ENCODE data around the gene IRF3. TPM values are rescaled to one million over a fixed set of nuclear protein-coding genes. Genes with fewer than 3 reads are reported as not detected.

IRF3 gene
- total and polyA plus RNA-seq, 3 experiments from 2014 or later: 81.7 to 127 (median 118) TPM

DNA sequence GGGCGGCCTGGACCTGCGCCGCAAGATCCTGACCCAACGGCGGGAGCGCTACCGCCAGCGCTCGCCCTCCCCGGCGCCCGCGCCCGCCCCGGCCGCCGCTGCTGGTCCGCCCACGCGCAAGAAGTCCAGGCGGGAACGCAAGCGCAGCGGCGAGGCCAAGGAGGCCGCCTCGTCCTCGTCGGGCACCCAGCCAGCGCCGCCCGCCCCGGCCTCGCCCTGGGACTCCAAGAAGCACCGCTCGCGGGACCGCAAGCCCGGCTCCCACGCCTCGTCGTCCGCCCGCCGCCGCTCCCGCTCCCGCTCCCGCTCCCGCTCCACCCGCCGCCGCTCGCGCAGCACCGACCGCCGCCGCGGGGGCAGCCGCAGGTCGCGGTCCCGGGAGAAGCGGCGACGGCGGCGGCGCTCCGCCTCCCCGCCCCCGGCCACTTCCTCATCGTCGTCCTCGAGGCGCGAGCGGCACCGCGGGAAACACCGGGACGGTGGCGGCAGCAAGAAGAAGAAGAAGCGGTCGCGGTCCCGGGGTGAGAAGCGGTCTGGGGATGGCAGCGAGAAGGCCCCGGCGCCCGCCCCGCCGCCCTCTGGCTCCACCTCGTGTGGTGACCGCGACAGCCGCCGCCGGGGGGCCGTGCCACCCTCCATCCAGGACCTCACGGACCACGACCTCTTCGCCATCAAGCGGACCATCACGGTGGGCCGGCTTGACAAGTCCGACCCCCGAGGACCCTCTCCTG is 13.7 kb downstream of the IRF3 start:
- no peak overlapping the region for H3K27ac Mint-ChIP-seq
- Histone ChIP-seq H3K27me3 (ENCODE audit: insufficient read depth, low read length, poor library complexity, severe bottlenecking) (no peaks in the 10 kb centered on the region), H3K9me3 (ENCODE audit: low read length) (no peaks in the 10 kb centered on the region), H3K4me1 (ENCODE audit: insufficient read depth, low read length) (no peaks in the 10 kb centered on the region), H3K27ac (ENCODE audit: low read depth, low read length) (no peak overlapping the region), H3K36me3 (ENCODE audit: insufficient read depth, low read length) (peaks cover 39% of the 10 kb centered on the region), H3K4me3 (ENCODE audit: low read length) (no peak overlapping the region)
- no peak for DNase-seq
- ChIA-PET CTCF (no interaction called here), POLR2A (no interaction called here)
- H3K4me3 Mint-ChIP-seq: no peak overlapping the region
- peaks cover 0 to 74% (median 1%) of the 10 kb centered on the region in 3 donors for H3K36me3 Mint-ChIP-seq
- H3K4me1 Mint-ChIP-seq: peaks cover 1% of the 10 kb centered on the region in 3 donors
- H3K27me3 Mint-ChIP-seq: no peaks in the 10 kb centered on the region
- H3K9me3 Mint-ChIP-seq: no peaks in the 10 kb centered on the region

DNA sequence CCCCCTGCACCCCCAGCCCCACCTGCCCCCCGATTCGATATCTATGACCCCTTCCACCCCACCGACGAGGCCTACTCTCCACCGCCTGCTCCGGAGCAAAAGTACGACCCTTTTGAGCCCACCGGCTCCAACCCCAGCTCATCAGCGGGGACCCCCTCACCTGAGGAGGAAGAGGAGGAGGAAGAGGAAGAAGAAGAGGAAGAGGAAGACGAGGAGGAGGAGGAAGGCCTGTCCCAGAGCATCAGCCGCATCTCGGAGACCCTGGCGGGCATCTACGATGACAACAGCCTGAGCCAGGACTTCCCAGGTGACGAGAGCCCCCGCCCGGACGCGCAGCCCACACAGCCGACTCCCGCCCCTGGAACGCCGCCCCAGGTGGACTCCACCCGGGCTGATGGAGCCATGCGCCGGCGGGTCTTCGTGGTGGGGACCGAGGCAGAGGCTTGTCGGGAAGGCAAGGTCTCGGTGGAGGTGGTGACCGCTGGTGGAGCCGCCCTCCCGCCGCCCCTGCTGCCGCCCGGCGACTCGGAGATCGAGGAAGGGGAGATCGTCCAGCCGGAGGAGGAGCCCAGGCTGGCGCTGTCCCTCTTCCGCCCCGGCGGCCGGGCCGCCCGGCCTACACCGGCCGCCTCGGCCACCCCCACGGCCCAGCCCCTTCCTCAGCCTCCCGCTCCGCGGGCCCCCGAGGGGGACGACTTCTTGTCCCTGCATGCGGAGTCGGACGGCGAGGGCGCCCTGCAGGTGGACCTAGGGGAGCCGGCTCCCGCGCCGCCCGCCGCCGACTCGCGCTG is 14.4 kb downstream of the IRF3 start:
- peak in 1 of 5 donors; percentile 45 for DNase-seq
- Histone ChIP-seq H3K36me3 (ENCODE audit: insufficient read depth, low read length) (peaks cover 38% of the 10 kb centered on the region), H3K4me1 (ENCODE audit: insufficient read depth, low read length) (no peaks in the 10 kb centered on the region), H3K4me3 (ENCODE audit: low read length) (no peak overlapping the region), H3K27me3 (ENCODE audit: insufficient read depth, low read length, poor library complexity, severe bottlenecking) (no peaks in the 10 kb centered on the region), H3K9me3 (ENCODE audit: low read length) (no peaks in the 10 kb centered on the region), H3K27ac (ENCODE audit: low read depth, low read length) (no peak overlapping the region)
- H3K9me3 Mint-ChIP-seq: no peaks in the 10 kb centered on the region
- H3K27me3 Mint-ChIP-seq: no peaks in the 10 kb centered on the region
- no peak overlapping the region for H3K4me3 Mint-ChIP-seq
- ChIA-PET POLR2A (no interaction called here), CTCF (no interaction called here)
- peaks cover 2 to 6% (median 4%) of the 10 kb centered on the region in 3 donors for H3K4me1 Mint-ChIP-seq
- peaks cover 0 to 74% (median 1%) of the 10 kb centered on the region in 3 donors for H3K36me3 Mint-ChIP-seq
- no peak overlapping the region for H3K27ac Mint-ChIP-seq

DNA sequence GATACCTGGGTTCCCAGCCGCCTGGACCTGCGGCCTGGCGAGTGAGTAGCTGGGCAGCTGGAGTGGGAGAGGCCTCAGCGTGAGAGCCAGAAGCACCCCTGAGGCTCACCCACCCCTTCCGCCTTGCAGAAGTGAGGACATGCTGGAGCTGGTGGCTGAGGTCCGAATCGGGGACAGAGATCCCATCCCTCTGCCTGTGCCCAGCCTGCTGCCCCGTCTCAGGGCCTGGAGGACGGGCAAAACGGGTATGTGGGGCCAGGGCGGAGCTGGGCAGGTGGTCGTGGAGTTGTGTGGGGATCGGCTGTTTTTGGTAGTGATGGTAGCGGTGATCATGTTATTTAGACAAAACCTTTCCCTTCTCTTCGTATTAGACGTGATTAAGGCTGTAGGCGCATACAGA is 19.1 kb downstream of the IRF3 start:
- H3K27me3 ChIP-seq (ENCODE audit: insufficient read depth, low read length, poor library complexity, severe bottlenecking): no peaks in the 10 kb centered on the region
- Mint-ChIP-seq H3K9me3 (no peaks in the 10 kb centered on the region), H3K27me3 (peaks cover 0 to 3% of the 10 kb centered on the region in 2 donors), H3K4me1 (peaks cover 28 to 46% (median 31%) of the 10 kb centered on the region in 3 donors), H3K36me3 (peaks cover 0 to 65% (median 0%) of the 10 kb centered on the region in 3 donors), H3K27ac (peak overlapping the region in 3 of 8 donors; percentile 20 to 79 (median 52)), H3K4me3 (peak overlapping the region in 2 of 7 donors; percentile 23 to 64)
- ChIA-PET POLR2A (no interaction called here), CTCF (no interaction called here)
- H3K9me3 ChIP-seq (ENCODE audit: low read length): no peaks in the 10 kb centered on the region
- DNase-seq: peak in 1 of 5 donors; percentile 37
- peaks cover 13% of the 10 kb centered on the region for H3K4me1 ChIP-seq (ENCODE audit: insufficient read depth, low read length)
- no peak overlapping the region for H3K27ac ChIP-seq (ENCODE audit: low read depth, low read length)
- peaks cover 17% of the 10 kb centered on the region for H3K36me3 ChIP-seq (ENCODE audit: insufficient read depth, low read length)
- H3K4me3 ChIP-seq (ENCODE audit: low read length): no peak overlapping the region

DNA sequence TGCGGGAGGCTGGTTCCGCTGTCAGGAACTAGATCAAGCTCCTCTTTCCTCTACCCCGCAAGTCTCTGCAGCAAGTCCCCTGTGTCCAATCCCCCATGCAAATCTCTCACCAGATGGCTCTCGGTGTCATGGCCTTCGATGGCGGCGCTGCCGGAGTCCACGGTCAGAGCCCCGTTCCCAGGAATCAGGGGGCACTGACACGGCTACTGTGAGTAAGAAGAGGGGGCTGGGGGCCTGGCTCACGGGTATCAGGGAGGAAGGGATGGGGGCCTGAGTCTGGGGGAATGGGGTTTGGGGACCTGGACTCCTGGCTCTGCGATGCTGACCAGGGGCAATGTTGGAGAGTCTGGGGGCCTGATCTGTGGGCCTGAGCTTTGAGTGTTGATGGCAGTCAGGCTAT is 19.7 kb downstream of the IRF3 start:
- DNase-seq: no peak
- no peaks in the 10 kb centered on the region for H3K27me3 ChIP-seq (ENCODE audit: insufficient read depth, low read length, poor library complexity, severe bottlenecking)
- peaks cover 19% of the 10 kb centered on the region for H3K4me1 ChIP-seq (ENCODE audit: insufficient read depth, low read length)
- no peaks in the 10 kb centered on the region for H3K9me3 ChIP-seq (ENCODE audit: low read length)
- H3K4me3 ChIP-seq (ENCODE audit: low read length): no peak overlapping the region
- Mint-ChIP-seq H3K27me3 (peaks cover 0 to 3% of the 10 kb centered on the region in 2 donors), H3K36me3 (peaks cover 0 to 64% (median 0%) of the 10 kb centered on the region in 3 donors), H3K4me1 (peaks cover 32 to 50% (median 36%) of the 10 kb centered on the region in 3 donors), H3K9me3 (no peaks in the 10 kb centered on the region), H3K27ac (peak overlapping the region in 2 of 8 donors; percentile 48 to 74), H3K4me3 (no peak overlapping the region)
- POLR2A ChIA-PET: no interaction called here
- CTCF ChIA-PET: no interaction called here
- H3K27ac ChIP-seq (ENCODE audit: low read depth, low read length): no peak overlapping the region
- H3K36me3 ChIP-seq (ENCODE audit: insufficient read depth, low read length): peaks cover 17% of the 10 kb centered on the region

DNA sequence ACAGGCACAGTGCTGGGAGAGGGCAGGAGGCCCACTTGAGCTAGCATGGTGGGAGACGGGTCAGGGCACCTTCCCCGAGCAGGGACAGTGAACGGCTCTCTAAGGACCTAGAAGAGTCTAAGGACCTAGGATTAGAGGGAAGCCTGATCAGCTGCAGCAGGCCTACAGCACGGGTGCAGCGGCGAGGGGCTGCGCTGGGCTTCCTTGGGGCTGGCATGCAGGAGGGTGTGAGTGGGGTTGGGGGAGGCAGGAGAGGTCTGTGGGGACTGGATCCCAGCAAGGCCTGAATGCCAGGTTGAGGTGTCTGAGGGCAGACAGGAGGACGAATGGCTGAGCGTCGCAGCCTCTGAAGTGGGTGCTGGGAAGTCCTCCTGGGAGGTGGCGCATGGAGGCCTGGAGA is 20.1 kb downstream of the IRF3 start:
- H3K27me3 Mint-ChIP-seq: peaks cover 0 to 3% of the 10 kb centered on the region in 2 donors

DNA sequence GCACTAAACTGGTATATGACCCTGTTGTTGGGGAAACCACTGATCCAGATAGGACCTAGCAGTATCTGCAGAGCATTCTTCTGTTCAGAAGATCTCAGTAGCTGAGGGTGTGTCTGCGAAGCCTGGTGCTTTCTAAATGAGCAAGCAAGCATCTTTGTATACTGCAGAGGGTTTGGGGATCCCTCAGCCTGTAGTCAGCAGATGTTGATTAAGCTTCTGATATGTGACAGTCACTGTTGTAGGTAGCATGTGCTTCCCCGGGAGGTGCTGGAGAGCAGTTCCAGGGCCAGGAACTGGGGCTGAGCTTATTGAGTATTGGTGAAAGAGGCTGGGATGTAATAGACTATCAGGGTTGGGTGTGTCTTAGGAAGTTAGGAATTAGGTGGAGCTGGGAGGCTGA is 22.2 kb downstream of the IRF3 start:
- no peaks in the 10 kb centered on the region for H3K9me3 Mint-ChIP-seq
- H3K27me3 Mint-ChIP-seq: peaks cover 0 to 3% of the 10 kb centered on the region in 2 donors
- H3K4me1 Mint-ChIP-seq: peaks cover 48 to 72% (median 57%) of the 10 kb centered on the region in 3 donors
- H3K27ac ChIP-seq (ENCODE audit: low read depth, low read length): no peak overlapping the region
- peaks cover 0 to 47% (median 0%) of the 10 kb centered on the region in 3 donors for H3K36me3 Mint-ChIP-seq
- H3K4me3 ChIP-seq (ENCODE audit: low read length): no peak overlapping the region
- no peak for DNase-seq
- ChIA-PET CTCF (interaction anchor here (1.1 to 2.8 kb wide), 5 partner anchors 12 to 35 kb away, joined by 3 to 14 read pairs (median 4); partner anchors contain the start of gene PRMT1), POLR2A (interaction anchor here (5.2 kb wide), 1 partner anchor 21 kb away, joined by 61 read pairs; the partner anchor contains the start of genes BCL2L12 and IRF3)
- H3K4me1 ChIP-seq (ENCODE audit: insufficient read depth, low read length): peaks cover 32% of the 10 kb centered on the region
- H3K4me3 Mint-ChIP-seq: peak overlapping the region; percentile 85 to 97 (median 95)
- peaks cover 7% of the 10 kb centered on the region for H3K36me3 ChIP-seq (ENCODE audit: insufficient read depth, low read length)
- H3K27ac Mint-ChIP-seq: peak overlapping the region; percentile 12 to 98 (median 96)
- H3K27me3 ChIP-seq (ENCODE audit: insufficient read depth, low read length, poor library complexity, severe bottlenecking): no peaks in the 10 kb centered on the region
- no peaks in the 10 kb centered on the region for H3K9me3 ChIP-seq (ENCODE audit: low read length)

More for the DNA sequence above, 20.1 kb downstream of the IRF3 start:
- Mint-ChIP-seq H3K27ac (peak overlapping the region in 2 of 8 donors; percentile 48 to 75), H3K36me3 (peaks cover 0 to 62% (median 0%) of the 10 kb centered on the region in 3 donors), H3K4me1 (peaks cover 36 to 54% (median 40%) of the 10 kb centered on the region in 3 donors), H3K4me3 (no peak overlapping the region), H3K9me3 (no peaks in the 10 kb centered on the region)
- H3K27ac ChIP-seq (ENCODE audit: low read depth, low read length): no peak overlapping the region
- H3K4me3 ChIP-seq (ENCODE audit: low read length): no peak overlapping the region
- H3K36me3 ChIP-seq (ENCODE audit: insufficient read depth, low read length): peaks cover 17% of the 10 kb centered on the region
- no peak for DNase-seq
- ChIA-PET CTCF (no interaction called here), POLR2A (interaction anchor here (1.2 kb wide), 1 partner anchor 9 kb away, joined by 4 read pairs; no protein-coding TSS in a partner anchor)
- peaks cover 23% of the 10 kb centered on the region for H3K4me1 ChIP-seq (ENCODE audit: insufficient read depth, low read length)
- H3K27me3 ChIP-seq (ENCODE audit: insufficient read depth, low read length, poor library complexity, severe bottlenecking): no peaks in the 10 kb centered on the region
- no peaks in the 10 kb centered on the region for H3K9me3 ChIP-seq (ENCODE audit: low read length)

DNA sequence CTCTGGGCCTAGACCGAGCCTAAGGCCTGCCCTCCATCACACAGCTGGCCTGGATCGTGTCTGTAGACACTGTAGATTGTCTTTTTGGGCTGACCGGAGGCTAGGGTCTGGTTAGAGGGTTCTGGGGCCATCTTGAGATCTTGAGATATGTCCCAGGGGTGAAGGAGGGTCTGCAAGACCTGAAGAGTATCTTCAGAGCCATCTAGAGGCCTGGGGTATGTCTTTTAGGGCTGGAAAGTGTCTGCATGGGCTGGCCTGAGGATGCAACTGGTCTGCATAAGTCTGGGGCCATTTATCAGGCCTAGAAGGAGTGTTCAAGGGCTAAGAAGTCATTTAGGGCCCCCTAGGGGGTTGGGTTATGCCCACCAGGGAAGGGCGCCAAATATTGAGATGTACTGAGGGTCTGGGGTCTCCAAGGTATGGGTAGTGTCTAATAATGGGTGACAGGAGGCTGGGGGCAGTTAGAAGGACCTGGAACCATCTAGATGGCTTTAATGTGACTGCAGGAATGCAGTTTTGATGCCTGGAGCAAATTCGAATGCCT is 23.1 kb downstream of the IRF3 start:
- peaks cover 7% of the 10 kb centered on the region for H3K36me3 ChIP-seq (ENCODE audit: insufficient read depth, low read length)
- Mint-ChIP-seq H3K27ac (peak overlapping the region; percentile 94 to 99 (median 98)), H3K36me3 (peaks cover 0 to 42% (median 0%) of the 10 kb centered on the region in 3 donors), H3K27me3 (peaks cover 0 to 3% of the 10 kb centered on the region in 2 donors), H3K4me3 (peak overlapping the region; percentile 85 to 97 (median 95)), H3K4me1 (peaks cover 54 to 80% (median 65%) of the 10 kb centered on the region in 3 donors), H3K9me3 (no peaks in the 10 kb centered on the region)
- DNase-seq: no peak
- H3K9me3 ChIP-seq (ENCODE audit: low read length): no peaks in the 10 kb centered on the region
- H3K27ac ChIP-seq (ENCODE audit: low read depth, low read length): peak overlapping the region; percentile 90
- CTCF ChIA-PET: interaction anchor here (1.0 to 2.8 kb wide), 5 partner anchors 13 to 96 kb away, joined by 3 to 14 read pairs (median 4); partner anchors contain the start of gene PRMT1
- no peaks in the 10 kb centered on the region for H3K27me3 ChIP-seq (ENCODE audit: insufficient read depth, low read length, poor library complexity, severe bottlenecking)
- peaks cover 37% of the 10 kb centered on the region for H3K4me1 ChIP-seq (ENCODE audit: insufficient read depth, low read length)
- POLR2A ChIA-PET: interaction anchor here (1.2 to 5.2 kb wide), 8 partner anchors 21 to 209 kb away, joined by 4 to 61 read pairs (median 6); partner anchors contain the start of genes ALDH16A1, BCL2L12, IRF3 and PTOV1
- H3K4me3 ChIP-seq (ENCODE audit: low read length): peak overlapping the region; percentile 67
